K562 (cell line): ENCODE results near the gene ODF4. TPM values are rescaled to one million over a fixed set of nuclear protein-coding genes. Genes with fewer than 3 reads are reported as not detected.

Experiments used
- ATAC-seq: fragments of 200-7000 bp; cut with Tn5 transposase; 3 replicates; pipeline ENCODE4 v1.9.1; 2020; ENCODE audit warnings: moderate library complexity
- BruUV-seq: library from RNA; stranded (reverse); fragments of 400-500 nt; replicated peaks from 2 replicates; lab custom pipeline; 2021; lab: Mats Ljungman, UMichigan
- CTCF ChIA-PET: fragments of 300-600 bp; formaldehyde crosslinking; extraction: SDS; loops from one replicate; lab custom pipeline; 2021; ENCODE audit warnings: low intra/inter-chr PET ratio; lab: Yijun Ruan, JAX
- POLR2A ChIA-PET: fragments of 300-600, 350-650 bp; sonication (Branson Sonifier 250); formaldehyde crosslinking; extraction: SDS; loops from one replicate; lab custom pipeline; 2021; ENCODE audit warnings: antibody characterized with exemption, inconsistent platforms; lab: Yijun Ruan, JAX
- DNase-seq, 4 experiments: peaks; one replicate each; pipeline versions ENCODE4 v3.0.0 to v3.0.0-alpha.2; 2011 to 2018; ENCODE audit warnings: low spot score in 3 of 4, mixed read lengths in 3 of 4; ENCODE audit errors: extremely low read depth in 1 of 4
- FAIRE-seq: peaks from 2 replicates; lab custom pipeline; 2011; peaks lifted over from hg19 to GRCh38; lab: Jason Lieb, UNC
- H2AFZ ChIP-seq: 2 replicates; pipeline ENCODE4 v1.6.0; 2011; ENCODE audit warnings: low read depth, low read length, control low read depth, inconsistent platforms
- H3K27ac ChIP-seq: fragments of 200-600 bp; 3 replicates; pipeline ENCODE4 v1.8.0; 2011; ENCODE audit warnings: low read depth, mild to moderate bottlenecking, control low read depth, inconsistent platforms, low read length, moderate library complexity, mixed read lengths; ENCODE audit errors: extremely low read depth
- H3K27me3 ChIP-seq, 2 experiments: fragments of 300-600 bp in 1 of 2; 2 replicates in 1 of 2; 3 replicates in 1 of 2; pipeline versions ENCODE4 v1.6.0 to v1.8.0; 2011; ENCODE audit warnings: inconsistent platforms in 2 of 2, low read length in 2 of 2, mild to moderate bottlenecking in 1 of 2, mixed read lengths in 1 of 2, moderate library complexity in 1 of 2; ENCODE audit not compliant: control insufficient read depth in 2 of 2, insufficient read depth in 2 of 2
- H3K36me3 ChIP-seq: fragments of 300-600 bp; 3 replicates; pipeline ENCODE4 v1.8.0; 2011; ENCODE audit warnings: mild to moderate bottlenecking, low read length, inconsistent platforms; ENCODE audit not compliant: control insufficient read depth, insufficient read depth
- H3K4me1 ChIP-seq, 2 experiments: fragments of 200-600 bp in 1 of 2; replicated peaks in 1 of 2; 2 replicates in 1 of 2; 3 replicates in 1 of 2; pipeline versions ENCODE4 v1.5.1 to v1.8.0; 2011; ENCODE audit warnings: inconsistent platforms in 2 of 2, low read length in 2 of 2, mild to moderate bottlenecking in 1 of 2, mixed read lengths in 1 of 2, moderate library complexity in 1 of 2; ENCODE audit not compliant: control insufficient read depth in 2 of 2, insufficient read depth in 2 of 2
- H3K4me2 ChIP-seq: 2 replicates; pipeline ENCODE4 v1.6.1; 2011; ENCODE audit warnings: low read length, control low read depth, inconsistent platforms, mixed read lengths; ENCODE audit not compliant: insufficient read depth
- H3K4me3 ChIP-seq: fragments of 200-600 bp; sonication (generic), shearing (Covaris generic); 2 replicates; pipeline ENCODE4 v1.5.1; 2016; ENCODE audit warnings: control low read depth, inconsistent platforms
- H3K79me2 ChIP-seq: fragments of 200-600 bp; 3 replicates; pipeline ENCODE4 v1.8.0; 2011; ENCODE audit warnings: low read length, inconsistent platforms; ENCODE audit not compliant: control insufficient read depth, insufficient read depth
- H3K9ac ChIP-seq, 2 experiments: 2 replicates each; pipeline versions ENCODE4 v1.6.0 to v1.6.1; 2011; ENCODE audit warnings: low read depth in 2 of 2, low read length in 2 of 2, control low read depth in 1 of 2, inconsistent platforms in 1 of 2, mild to moderate bottlenecking in 1 of 2, mixed read lengths in 1 of 2; ENCODE audit not compliant: insufficient read depth in 1 of 2
- H3K9me1 ChIP-seq: one replicate; pipeline ENCODE4 v1.6.0; 2011; ENCODE audit warnings: inconsistent platforms, mild to moderate bottlenecking, low read length, moderate library complexity; ENCODE audit not compliant: control insufficient read depth, insufficient read depth
- H3K9me3 ChIP-seq: replicated peaks from 2 replicates; pipeline ENCODE4 v1.5.1; 2011; ENCODE audit warnings: low read depth, low read length, inconsistent platforms; ENCODE audit not compliant: control insufficient read depth, insufficient read depth
- H4K20me1 ChIP-seq: replicated peaks from 2 replicates; pipeline ENCODE4 v1.6.1; 2011; ENCODE audit warnings: low read length, inconsistent platforms, mixed read lengths; ENCODE audit not compliant: control insufficient read depth, insufficient read depth
- ADNP ChIP-seq: fragments of 200-800 bp; sonication (Bioruptor generic); IDR thresholded peaks from 2 replicates; pipeline ENCODE4 v1.6.1; 2016; ENCODE audit warnings: missing genetic modification characterization, missing compliant biosample characterization
- ASH1L ChIP-seq: fragments of 450-650 bp; IDR thresholded peaks from 2 replicates; pipeline ENCODE4 v1.6.1; 2018; ENCODE audit warnings: borderline replicate concordance, mild to moderate bottlenecking, low read depth; ENCODE audit not compliant: partially characterized antibody
- BCOR ChIP-seq: fragments of 450-650 bp; IDR thresholded peaks from 2 replicates; pipeline ENCODE4 v1.6.1; 2016
- FOS ChIP-seq: IDR thresholded peaks from 3 replicates; pipeline ENCODE4 v1.6.1; 2011; ENCODE audit not compliant: insufficient read length; ENCODE audit errors: extremely low read depth
- KDM4B ChIP-seq, 2 experiments: fragments of 450-650 bp in 1 of 2; sonication (generic) in 1 of 2; IDR thresholded peaks; 2 replicates each; pipeline ENCODE4 v1.6.1; 2016 to 2017; ENCODE audit warnings: borderline replicate concordance in 2 of 2, antibody characterized with exemption in 1 of 2, low read depth in 1 of 2, mild to moderate bottlenecking in 1 of 2
- NCOA4 ChIP-seq: fragments of 450-650 bp; IDR thresholded peaks from 2 replicates; pipeline ENCODE4 v1.6.1; 2018; ENCODE audit warnings: mild to moderate bottlenecking; ENCODE audit not compliant: partially characterized antibody
- NCOA6 ChIP-seq: fragments of 450-650 bp; IDR thresholded peaks from 2 replicates; pipeline ENCODE4 v1.6.1; 2017; ENCODE audit warnings: mild to moderate bottlenecking
- NFYB ChIP-seq: IDR thresholded peaks from 2 replicates; pipeline ENCODE4 v1.6.1; 2011; ENCODE audit warnings: mild to moderate bottlenecking, moderate library complexity; ENCODE audit not compliant: insufficient read length; ENCODE audit errors: extremely low read depth
- PML ChIP-seq: IDR thresholded peaks from 2 replicates; pipeline ENCODE4 v1.6.1; 2012; ENCODE audit warnings: low read length, inconsistent platforms
- SIN3A ChIP-seq, 2 experiments: fragments of 150-350 bp in 1 of 2; IDR thresholded peaks; 2 replicates each; pipeline ENCODE4 v1.6.1; 2011 to 2016; ENCODE audit warnings: borderline replicate concordance in 2 of 2, low read depth in 2 of 2, low read length in 2 of 2, mild to moderate bottlenecking in 2 of 2, moderate library complexity in 2 of 2; ENCODE audit not compliant: control insufficient read depth in 1 of 2
- SMARCA5 ChIP-seq: fragments of 450-650 bp; IDR thresholded peaks from 2 replicates; pipeline ENCODE4 v1.6.1; 2016
- XRCC4 ChIP-seq: IDR thresholded peaks from one replicate; pipeline ENCODE4 v1.6.1; 2011; ENCODE audit not compliant: insufficient read depth, insufficient read length; ENCODE audit errors: extremely low read depth
- ZFP36 ChIP-seq: fragments of 150-350 bp; IDR thresholded peaks from 2 replicates; pipeline ENCODE4 v1.6.1; 2018; ENCODE audit warnings: low read length, low read depth; ENCODE audit not compliant: partially characterized antibody
- WGBS: fragments of 100-300 bp; shearing (Covaris generic); methylation state at CpG from one replicate; pipeline ENCODE4 v1.1.6; 2016; ENCODE audit warnings: low coverage, mixed read lengths; ENCODE audit not compliant: insufficient coverage; ENCODE audit errors: missing lambda C conversion rate; 5-methylcytosine and 5-hydroxymethylcytosine counted together
- in situ Hi-C: fragments of 300-500 bp; cut with MboI; formaldehyde crosslinking; loops from 4 replicates; pipeline ENCODE4 v1.15.0; 2018; ENCODE audit warnings: inconsistent platforms, mixed read lengths
- intact Hi-C: fragments of 100-400 bp; cut with micrococcal nuclease; formaldehyde crosslinking; loops from 2 replicates; pipeline ENCODE4 v1.14.2; 2022
- polyA plus RNA-seq, 8 experiments: library from polyadenylated mRNA; depleted of rRNA in 4 of 8; stranded (reverse) in 5 of 8; unstranded in 3 of 8; fragments of >200 nt; fragmentation: Nextera tagmentation in 2 of 8; fragmentation: Illumina TruSeq in 1 of 8; extraction: Ambion mirVana in 2 of 8; extraction: Trizol in 1 of 8; gene quantifications; 2 replicates each; pipeline versions ENCODE4 v1.2.1 to v1.2.3, GENCODE V29; 2011 to 2014; ENCODE audit warnings: inconsistent platforms in 1 of 8, missing spikeins in 1 of 8
- total RNA-seq, 7 experiments: library from RNA; depleted of rRNA in 6 of 7; stranded (reverse); fragments of >200 nt in 6 of 7; fragmentation: Illumina TruSeq in 2 of 7; extraction: Trizol in 2 of 7; gene quantifications; 2 replicates each; pipeline versions ENCODE4 v1.2.1 to v1.2.3, GENCODE V29; 2011 to 2021; ENCODE audit warnings: low replicate concordance in 1 of 7
- TF ChIP-seq, protein P1 (sequence below): fragments of 450-650 bp; IDR thresholded peaks from one replicate; pipeline ENCODE4 v1.6.1; 2018; ENCODE audit warnings: mild to moderate bottlenecking, moderate library complexity; ENCODE audit not compliant: partially characterized antibody
- TF ChIP-seq, protein P2 (sequence below): fragments of 450-650 bp; formaldehyde crosslinking; IDR thresholded peaks from 2 replicates; pipeline ENCODE4 v1.4.0; 2022; ENCODE audit warnings: missing genetic modification characterization

ODF4 gene
- total and polyA plus RNA-seq, 9 of the 15 experiments (the other 6 are each of a cell fraction or from before 2014, with no cell fraction given): not detected

DNA sequence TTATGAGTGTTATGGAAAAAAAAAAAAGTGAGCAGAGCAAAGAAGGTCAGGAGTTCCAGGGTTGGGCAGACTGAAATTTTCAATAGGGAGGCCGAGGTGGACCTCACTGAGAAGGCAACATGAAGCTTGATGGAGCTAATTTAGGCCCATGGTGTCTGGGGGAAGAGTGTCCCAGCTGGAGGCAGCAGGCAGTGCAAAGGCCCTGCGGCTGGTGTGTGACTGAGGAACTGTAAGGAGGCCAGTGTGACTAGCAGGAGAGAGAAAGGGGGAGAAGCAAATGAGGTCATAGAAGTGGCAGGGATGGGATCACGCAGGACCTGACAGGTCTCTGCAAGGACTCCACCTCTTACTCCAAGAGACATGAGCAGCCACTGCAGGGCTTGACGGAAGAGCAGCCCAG, 19.4 kb upstream of the ODF4 start:
- in situ Hi-C loops: no loop called here
- no peaks in the 10 kb centered on the region for H3K9me1 ChIP-seq
- ChIA-PET POLR2A (no interaction called here), CTCF (no interaction called here)
- no peak for TF ChIP-seq NCOA4
- TF ChIP-seq, protein P1, sequence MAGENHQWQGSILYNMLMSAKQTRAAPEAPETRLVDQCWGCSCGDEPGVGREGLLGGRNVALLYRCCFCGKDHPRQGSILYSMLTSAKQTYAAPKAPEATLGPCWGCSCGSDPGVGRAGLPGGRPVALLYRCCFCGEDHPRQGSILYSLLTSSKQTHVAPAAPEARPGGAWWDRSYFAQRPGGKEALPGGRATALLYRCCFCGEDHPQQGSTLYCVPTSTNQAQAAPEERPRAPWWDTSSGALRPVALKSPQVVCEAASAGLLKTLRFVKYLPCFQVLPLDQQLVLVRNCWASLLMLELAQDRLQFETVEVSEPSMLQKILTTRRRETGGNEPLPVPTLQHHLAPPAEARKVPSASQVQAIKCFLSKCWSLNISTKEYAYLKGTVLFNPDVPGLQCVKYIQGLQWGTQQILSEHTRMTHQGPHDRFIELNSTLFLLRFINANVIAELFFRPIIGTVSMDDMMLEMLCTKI: no peak
- TF ChIP-seq BCOR: peak; percentile 82
- TF ChIP-seq SMARCA5: 0 out of 2 replicates have a peak, but pooled peaks have one; percentile 40
- no peak overlapping the region for H3K9ac ChIP-seq
- peaks cover 0 to 20% of the 10 kb centered on the region in 2 experiments; a peak in 2 of 5 replicates for H3K4me1 ChIP-seq
- no peak overlapping the region for H2AFZ ChIP-seq
- peaks cover 11 to 12% of the 10 kb centered on the region in 2 experiments; a peak in 3 of 5 replicates for H3K27me3 ChIP-seq
- H3K9me3 ChIP-seq: no peaks in the 10 kb centered on the region
- BruUV-seq: no TSS peak
- H3K79me2 ChIP-seq: no peaks in the 10 kb centered on the region
- no peak overlapping the region for H3K4me2 ChIP-seq
- FAIRE-seq: no peak
- WGBS: 42% methylated on average over 3 of the region's 4 CpGs
- H3K27ac ChIP-seq: no peak overlapping the region
- no peaks in the 10 kb centered on the region for H4K20me1 ChIP-seq
- intact Hi-C loops: no loop called here
- no peak for ATAC-seq
- H3K4me3 ChIP-seq: no peak overlapping the region
- no peaks in the 10 kb centered on the region for H3K36me3 ChIP-seq
- DNase-seq: no peak

DNA sequence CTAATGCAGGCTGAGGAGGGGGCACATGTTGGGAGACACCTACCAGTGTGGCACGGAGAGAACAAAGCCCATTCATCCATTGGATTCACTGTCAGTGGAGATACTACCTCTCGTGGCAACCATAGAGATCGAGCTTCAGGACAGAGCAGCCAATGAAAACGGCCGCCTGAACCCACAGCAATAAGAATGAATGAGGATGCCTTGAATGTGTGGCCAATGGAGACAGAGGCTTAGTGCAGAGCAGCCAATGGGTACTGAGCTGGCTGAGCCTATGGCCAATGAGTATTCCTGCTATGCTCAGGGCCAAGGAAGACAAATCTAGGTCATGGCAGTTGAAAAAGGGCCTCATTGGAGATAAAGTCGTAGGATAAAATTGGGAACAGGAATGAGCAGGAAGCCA, 18.6 kb upstream of the ODF4 start:
- H3K9me1 ChIP-seq: no peaks in the 10 kb centered on the region
- ATAC-seq (peak; percentile 86), DNase-seq (peak in 3 of 4 experiments; percentile 23 to 54 (median 36)), FAIRE-seq (no peak)
- 18% methylated on average over 5 of the region's 6 CpGs for WGBS
- H3K36me3 ChIP-seq: no peaks in the 10 kb centered on the region
- H3K4me1 ChIP-seq: peaks cover 0 to 12% of the 10 kb centered on the region in 2 experiments; a peak in 3 of 5 replicates
- ChIA-PET POLR2A (no interaction called here), CTCF (no interaction called here)
- in situ Hi-C loops (no loop called here), intact Hi-C loops (no loop called here)
- no peak overlapping the region for H3K4me2 ChIP-seq
- H3K4me3 ChIP-seq: no peak overlapping the region
- no peak overlapping the region for H3K9ac ChIP-seq
- H3K79me2 ChIP-seq: no peaks in the 10 kb centered on the region
- peaks cover 4 to 5% of the 10 kb centered on the region in 2 experiments; a peak in 3 of 5 replicates for H3K27me3 ChIP-seq
- no peaks in the 10 kb centered on the region for H4K20me1 ChIP-seq
- no peak overlapping the region for H2AFZ ChIP-seq
- H3K9me3 ChIP-seq: no peaks in the 10 kb centered on the region
- BruUV-seq: no TSS peak
- H3K27ac ChIP-seq: no peak overlapping the region
- TF ChIP-seq, protein P2, sequence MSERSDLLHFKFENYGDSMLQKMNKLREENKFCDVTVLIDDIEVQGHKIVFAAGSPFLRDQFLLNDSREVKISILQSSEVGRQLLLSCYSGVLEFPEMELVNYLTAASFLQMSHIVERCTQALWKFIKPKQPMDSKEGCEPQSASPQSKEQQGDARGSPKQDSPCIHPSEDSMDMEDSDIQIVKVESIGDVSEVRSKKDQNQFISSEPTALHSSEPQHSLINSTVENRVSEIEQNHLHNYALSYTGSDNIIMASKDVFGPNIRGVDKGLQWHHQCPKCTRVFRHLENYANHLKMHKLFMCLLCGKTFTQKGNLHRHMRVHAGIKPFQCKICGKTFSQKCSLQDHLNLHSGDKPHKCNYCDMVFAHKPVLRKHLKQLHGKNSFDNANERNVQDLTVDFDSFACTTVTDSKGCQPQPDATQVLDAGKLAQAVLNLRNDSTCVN (CRISPR knock-in tag): no peak
- TF ChIP-seq NFYB (peak; percentile 48), PML (no peak), ADNP (tag) (no peak), ZFP36 (no peak), ASH1L (peak; percentile 49), SIN3A (IDR thresholded peaks at IDR 0.05; ENCODE audit: borderline replicate concordance in 2 of 2, control insufficient read depth in 1 of 2, low read depth in 2 of 2, low read length in 2 of 2) (no peak), FOS (peak; percentile 43), XRCC4 (no peak), NCOA6 (no peak), KDM4B (IDR thresholded peaks at IDR 0.05; ENCODE audit: borderline replicate concordance in 2 of 2, low read depth in 1 of 2) (no peak)
